ENCODE data around the gene RNASEH1.
A peak's percentile ranks its signal among the peaks of the same experiment; 100 is the strongest.

The RNASEH1 gene

DNA sequence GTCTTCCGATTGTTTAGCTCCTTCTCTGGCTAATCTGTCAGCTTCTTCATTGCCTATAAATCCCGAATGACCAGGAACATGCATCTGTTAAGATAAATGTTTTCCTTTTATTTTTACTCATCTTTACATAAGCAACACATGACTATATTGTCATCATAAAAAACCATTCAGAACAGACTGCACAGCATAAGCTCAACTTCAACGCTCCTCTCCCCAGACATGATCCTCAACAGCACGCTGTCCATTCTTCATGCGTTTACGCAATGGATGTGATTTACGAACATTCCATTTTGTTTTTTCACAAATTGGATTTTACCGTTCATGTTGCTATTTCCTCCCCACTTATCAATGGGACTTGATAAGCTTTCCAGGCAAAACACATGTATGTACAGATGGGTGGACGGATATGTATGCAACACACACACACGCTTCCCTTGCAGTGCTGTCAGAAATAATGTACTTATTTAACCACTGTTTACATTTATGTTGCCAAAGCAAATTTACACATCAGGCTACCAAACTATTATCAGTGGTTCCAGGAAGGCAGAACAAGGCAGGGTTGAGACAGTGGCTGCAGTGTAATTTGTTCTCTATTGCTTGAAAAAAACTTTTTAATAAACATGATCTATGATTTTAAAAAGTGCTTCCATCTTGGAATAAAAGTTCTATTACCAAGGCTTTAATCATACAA, 12.2 kb downstream of the RNASEH1 start:
- DNase-seq: no peak

GRCh38 chr2:3543023-3543683, 15.0 kb downstream of the RNASEH1 start:
- no peak for DNase-seq

GRCh38 chr2:3542107-3542506, 16.0 kb downstream of the RNASEH1 start:
- DNase-seq: no peak

DNA sequence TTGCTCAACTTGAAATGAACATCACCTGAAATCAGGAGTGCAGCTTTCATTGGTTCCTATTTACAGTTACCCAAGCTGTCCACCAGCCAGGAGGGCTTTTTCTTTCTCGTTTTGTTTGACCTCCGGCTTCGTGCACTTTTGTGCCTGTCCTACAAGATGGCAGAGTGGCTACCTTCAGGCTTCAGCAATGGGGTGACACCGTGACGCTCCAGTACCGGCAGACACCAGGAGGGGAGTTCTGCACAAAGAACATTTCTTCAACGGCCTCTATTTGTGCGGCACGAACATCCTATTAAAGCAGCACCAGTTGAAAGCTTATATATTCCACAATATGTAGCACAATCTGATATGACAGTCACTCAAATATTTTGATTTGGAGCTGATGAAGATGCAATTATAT, 18.3 kb downstream of the RNASEH1 start:
- no peak for DNase-seq

- DNase-seq: no peak
These were observed 21.2 kb downstream of the RNASEH1 start for GRCh38 chr2:3536682-3537632.

GRCh38 chr2:3535794-3536681, 22.1 kb downstream of the RNASEH1 start:
- DNase-seq: no peak

DNA sequence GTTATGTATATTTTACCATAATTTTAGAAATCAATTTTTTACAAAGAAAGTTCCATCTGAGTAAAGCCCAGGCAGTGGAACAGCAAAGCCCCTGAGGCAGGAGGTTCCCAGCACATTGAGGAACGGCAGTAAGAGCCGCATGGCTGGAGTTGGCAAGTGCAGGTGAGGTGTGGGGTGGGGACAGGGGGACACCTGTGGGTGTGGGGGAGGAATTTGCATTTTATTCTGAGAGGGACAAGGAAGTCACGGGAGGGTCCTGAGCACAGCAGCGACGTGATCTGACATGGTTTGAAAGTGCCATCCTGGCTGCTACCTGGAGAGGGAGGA, 22.7 kb downstream of the RNASEH1 start:
- no peak for DNase-seq

- DNase-seq: no peak
These were observed 23.8 kb downstream of the RNASEH1 start for GRCh38 chr2:3534251-3534814.

GRCh38 chr2:3533836-3534235, 24.3 kb downstream of the RNASEH1 start:
- DNase-seq: no peak

DNA sequence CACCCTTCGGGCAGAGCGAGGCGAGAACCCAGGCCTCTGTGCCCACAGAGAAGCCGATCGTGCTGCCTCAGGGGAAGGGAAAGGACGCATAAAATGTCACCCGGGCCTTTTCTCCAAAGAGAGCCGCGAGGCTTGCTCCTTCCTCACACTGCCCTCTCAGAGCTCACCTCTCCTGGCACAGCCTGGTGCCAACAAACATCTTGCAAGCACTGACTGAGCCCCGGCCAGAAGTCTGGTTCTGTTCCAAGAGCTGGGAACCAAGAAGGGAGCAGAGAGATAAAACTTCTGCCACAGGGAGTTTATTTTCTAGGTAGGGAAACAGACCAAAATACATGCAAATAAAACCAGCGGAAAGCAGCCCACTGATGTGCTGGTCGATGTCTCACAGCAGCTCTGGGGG, 25.2 kb downstream of the RNASEH1 start:
- DNase-seq: no peak

DNA sequence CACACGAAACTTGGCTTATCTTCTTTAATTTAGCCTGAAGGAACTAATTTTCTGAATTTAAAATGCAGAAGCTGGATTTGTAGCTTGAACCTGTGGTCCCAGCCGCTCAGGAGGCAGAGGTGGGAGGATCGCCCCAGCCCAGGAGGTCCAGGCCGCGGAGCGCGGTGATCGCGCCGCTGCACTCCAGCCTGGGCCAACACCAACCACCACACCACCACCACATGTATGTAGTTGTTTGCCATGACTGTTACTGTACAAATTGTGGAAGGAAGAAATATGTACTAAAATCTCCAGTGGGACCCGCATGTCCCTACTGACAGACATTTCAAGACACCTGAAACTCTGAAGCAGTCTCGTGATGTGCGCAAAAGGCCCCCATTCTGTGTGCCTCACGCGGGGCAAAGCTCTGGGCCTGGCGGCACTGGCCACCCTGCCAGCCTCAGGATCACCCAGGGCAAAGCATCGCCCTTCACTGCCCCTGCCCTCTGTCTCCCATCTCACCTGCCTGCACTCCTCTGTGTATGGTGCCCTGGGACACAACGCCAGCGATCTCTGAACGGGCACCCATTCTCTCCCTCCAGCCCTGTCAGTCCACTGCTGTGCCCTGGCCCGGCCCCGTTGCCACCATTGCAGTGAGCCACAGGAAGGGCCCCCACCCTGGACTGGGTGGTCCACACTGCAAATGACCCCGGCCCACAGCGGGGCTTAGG, 28.7 kb downstream of the RNASEH1 start:
- DNase-seq: no peak

GRCh38 chr2:3527886-3528785, 30.0 kb downstream of the RNASEH1 start:
- no peak for DNase-seq

- DNase-seq: no peak
These were observed 31.3 kb downstream of the RNASEH1 start for GRCh38 chr2:3526871-3527270.

GRCh38 chr2:3523551-3524041, 34.5 kb downstream of the RNASEH1 start:
- DNase-seq: no peak

- DNase-seq: no peak
These were observed 35.1 kb downstream of the RNASEH1 start for GRCh38 chr2:3522961-3523421.

GRCh38 chr2:3520591-3520990, 37.5 kb downstream of the RNASEH1 start:
- no peak for DNase-seq

DNA sequence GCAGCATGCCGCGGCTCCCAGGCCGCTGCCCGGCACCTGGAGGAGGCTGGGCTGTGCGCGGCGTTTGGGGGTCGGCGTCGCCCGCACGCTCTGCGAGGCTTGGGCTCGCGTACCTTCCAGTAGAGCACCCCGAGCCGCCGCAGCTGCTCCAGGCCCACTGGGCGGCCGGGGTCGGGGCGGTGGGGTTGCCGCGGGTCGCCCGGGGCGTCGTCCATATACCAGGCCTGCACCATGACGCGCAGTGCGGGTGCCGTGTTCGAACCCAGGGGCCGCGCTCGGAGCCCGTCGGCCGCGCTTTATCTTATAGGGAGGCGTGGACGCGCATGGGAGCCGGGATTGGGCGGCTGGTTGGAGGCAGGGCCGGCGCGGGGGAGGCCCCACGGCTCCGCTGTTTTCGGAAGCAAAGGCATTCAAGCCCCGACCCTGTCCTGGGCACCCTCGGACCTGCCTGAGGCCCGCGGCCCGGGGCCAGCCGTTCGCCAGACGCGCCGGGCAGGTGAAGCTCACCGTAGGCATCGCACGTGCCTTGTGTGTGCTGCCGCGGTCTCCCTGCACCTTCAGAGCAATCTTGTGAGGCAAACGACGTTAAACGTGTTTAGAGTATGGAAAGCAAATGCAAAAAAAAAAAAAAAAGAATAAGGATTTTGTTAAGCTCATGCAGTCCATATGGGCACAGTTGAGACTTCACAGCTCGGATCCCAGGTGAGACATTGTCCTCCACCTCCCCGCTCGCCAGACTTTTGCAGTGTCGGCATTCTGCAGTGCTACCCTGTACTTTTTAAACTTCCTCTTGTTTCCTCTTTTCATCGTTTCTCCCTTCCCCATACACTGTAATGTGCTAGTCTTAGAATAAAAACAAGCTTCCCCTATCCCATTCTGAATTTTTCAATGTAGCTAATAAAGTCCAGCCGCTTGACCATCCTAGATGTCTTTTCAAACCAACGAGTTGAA, 38.6 kb downstream of the RNASEH1 start, which contains the start of gene ADI1:
TSS of gene ADI1 (minus strand) at position 277 of the 951 bp plus-strand sequence. CDS start at position 233, 44 bp downstream.
- DNase-seq: peak; percentile 37 to 73

- peak; percentile 86 to 94 for DNase-seq
These were observed 39.5 kb downstream of the RNASEH1 start for GRCh38 chr2:3518496-3519254.
